ENCODE data around the gene IGSF6.

DNA sequence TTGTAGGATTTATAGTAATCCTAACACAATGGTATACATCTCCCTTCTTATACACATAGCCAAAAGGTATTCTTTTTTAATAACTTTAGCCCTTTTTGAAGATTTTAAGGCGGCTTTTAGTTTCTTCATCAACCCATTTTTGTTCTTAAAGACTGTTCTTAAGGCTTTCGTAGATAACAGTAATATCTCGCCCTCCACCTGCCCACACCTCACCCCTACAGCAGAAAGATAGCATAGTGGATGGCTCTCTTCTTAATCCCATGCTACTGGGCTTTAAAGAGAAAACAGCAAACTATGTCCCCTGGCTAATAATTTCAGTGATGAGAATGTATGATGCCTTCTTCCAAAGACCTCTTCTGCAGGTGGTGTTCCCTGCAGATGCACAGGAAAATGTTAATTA is 8.6 kb downstream of the IGSF6 start:
- no peak for TF ChIP-seq TAF1 (IDR thresholded peaks at IDR 0.05; ENCODE audit: borderline replicate concordance, low read depth, low read length)
- no peak for TF ChIP-seq POLR2A (IDR thresholded peaks at IDR 0.05; ENCODE audit: low read depth, low read length)
